Measurements from ENCODE around the gene TCF19.

The TCF19 gene

GRCh38 chr6:31210741-31211532 is 52.5 kb downstream of the TCF19 start:
- DNase-seq, result no peak

Measured in inflammatory macrophage (primary cell).